RKO (cell line): Measurements from ENCODE around the gene CSNK1G2.
"Not testable (repeated sequence)": the region's sequence is repeated elsewhere in the genome, so short reads cannot be mapped to it uniquely, and the experiment has no call there.

ENCODE experiments used
- DNase-seq: peaks from one replicate; pipeline ENCODE4 v3.0.0-alpha.2; 2016; ENCODE audit warnings: low spot score

CSNK1G2 gene

GRCh38 chr19:1988464-1988863 is 47.5 kb downstream of the CSNK1G2 start:
- DNase-seq = not testable (repeated sequence)

- no peak for DNase-seq
Measured at GRCh38 chr19:1989513-1990229, 48.7 kb downstream of the CSNK1G2 start.

- no peak for DNase-seq
Measured at GRCh38 chr19:1990230-1991017, 49.5 kb downstream of the CSNK1G2 start.

- DNase-seq = no peak
Measured at GRCh38 chr19:1991018-1991913, 50.3 kb downstream of the CSNK1G2 start.

- DNase-seq = no peak
Measured at GRCh38 chr19:1992759-1993260, 51.8 kb downstream of the CSNK1G2 start.

GRCh38 chr19:1997353-1998233 is 56.6 kb downstream of the CSNK1G2 start:
- DNase-seq = peak; percentile 30

- DNase-seq = no peak
Measured at GRCh38 chr19:1998712-1999708, 58.0 kb downstream of the CSNK1G2 start.

GRCh38 chr19:1999856-2000515 is 59.0 kb downstream of the CSNK1G2 start:
- DNase-seq = no peak

- DNase-seq = no peak
Measured at GRCh38 chr19:2003874-2004273, 62.9 kb downstream of the CSNK1G2 start.

GRCh38 chr19:2010135-2010668 is 69.2 kb downstream of the CSNK1G2 start:
- no peak for DNase-seq

- no peak for DNase-seq
Measured at GRCh38 chr19:2011169-2011568, 70.2 kb downstream of the CSNK1G2 start.

- no peak for DNase-seq
Measured at GRCh38 chr19:2012941-2013682, 72.1 kb downstream of the CSNK1G2 start.

GRCh38 chr19:2013683-2013961 is 72.7 kb downstream of the CSNK1G2 start:
- no peak for DNase-seq

GRCh38 chr19:2014131-2014571 is 73.2 kb downstream of the CSNK1G2 start:
- no peak for DNase-seq

- no peak for DNase-seq
Measured at GRCh38 chr19:2014731-2015607, 74.0 kb downstream of the CSNK1G2 start.

GRCh38 chr19:2015608-2015950 is 74.6 kb downstream of the CSNK1G2 start, which contains the start of gene BTBD2:
Gene BTBD2 (minus strand): TSS chr19:2015714. CDS start chr19:2015703, 11 bp downstream.
- peak; percentile 47 for DNase-seq

GRCh38 chr19:2016041-2016807 is 75.3 kb downstream of the CSNK1G2 start:
- DNase-seq = peak; percentile 51
